Erythroblast (primary cell): ENCODE measurements around the gene DERL3.

Experiments used
- DNase-seq, 2 experiments: peaks; one replicate each; lab custom pipeline; 2025; lab: John Stamatoyannopoulos, UW
- GATA1 ChIP-seq: IDR thresholded peaks from 2 replicates; pipeline ENCODE4 v1.6.1; 2011; ENCODE audit warnings: low read depth, mild to moderate bottlenecking, control low read depth, low read length, moderate library complexity
- POLR2A ChIP-seq: IDR thresholded peaks from 2 replicates; pipeline ENCODE4 v1.6.1; 2011; ENCODE audit warnings: mild to moderate bottlenecking, low read length

Gene DERL3

DNA sequence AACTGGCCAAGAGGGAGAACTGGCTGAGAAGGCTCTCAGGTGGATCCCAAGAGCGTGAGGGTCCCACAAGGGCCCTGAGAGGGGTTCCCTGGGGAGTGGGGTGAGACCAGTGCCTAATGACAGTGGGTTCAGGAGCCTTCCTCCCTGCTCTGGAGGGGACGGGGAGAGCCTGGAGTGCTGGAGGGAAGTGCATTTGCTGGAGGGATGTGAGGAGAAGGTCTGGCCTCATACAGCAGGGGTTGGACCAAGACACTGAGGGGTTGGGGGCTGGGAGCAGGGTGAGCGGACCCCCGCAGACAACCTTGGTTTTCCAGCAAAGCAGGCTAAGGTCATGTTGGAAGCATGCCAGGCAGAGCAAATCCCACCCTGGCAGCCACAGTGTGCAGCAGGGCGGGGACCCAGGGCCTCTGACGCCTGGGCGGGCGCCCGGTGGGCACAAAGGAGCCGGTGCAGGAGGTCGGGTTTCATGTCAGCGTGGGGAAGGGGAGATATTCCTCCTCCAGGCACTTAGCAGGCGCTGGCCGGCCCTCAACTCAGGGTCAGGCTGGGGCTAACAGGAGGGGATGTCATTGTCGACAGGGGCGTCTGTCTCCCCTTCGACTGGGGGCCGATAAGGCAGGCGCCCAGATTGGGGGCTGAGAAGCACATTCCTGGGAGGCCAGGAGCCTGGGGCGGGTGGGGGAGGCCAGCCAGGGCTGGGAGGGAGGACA, 3.1 kb upstream of the DERL3 start:
- DNase-seq, result no peak

DNA sequence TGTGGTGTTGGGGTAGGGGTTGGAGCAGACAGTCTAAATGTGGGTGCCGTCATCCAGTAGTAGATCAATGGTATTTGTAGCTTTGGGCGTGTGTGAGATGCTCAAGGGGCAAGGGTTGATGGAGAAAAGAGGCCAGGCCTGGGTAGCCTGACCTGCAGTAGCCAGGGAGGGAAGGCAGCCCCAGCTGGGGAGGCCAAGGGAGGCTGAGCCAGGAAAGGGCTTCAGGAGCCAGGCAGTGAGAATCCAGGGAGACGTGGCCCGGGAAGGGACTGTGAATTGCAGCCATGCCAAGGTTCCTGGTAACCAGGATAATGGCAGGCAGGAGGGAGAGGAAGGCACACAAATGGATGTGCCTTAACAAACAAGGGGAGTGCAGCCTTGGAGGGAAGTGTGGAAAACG, 2.5 kb upstream of the DERL3 start:
- TF ChIP-seq POLR2A (no peak), GATA1 (no peak)
- DNase-seq, result no peak

More for the DNA sequence above, 3.1 kb upstream of the DERL3 start:
- no peak for TF ChIP-seq GATA1
- no peak for TF ChIP-seq POLR2A

DNA sequence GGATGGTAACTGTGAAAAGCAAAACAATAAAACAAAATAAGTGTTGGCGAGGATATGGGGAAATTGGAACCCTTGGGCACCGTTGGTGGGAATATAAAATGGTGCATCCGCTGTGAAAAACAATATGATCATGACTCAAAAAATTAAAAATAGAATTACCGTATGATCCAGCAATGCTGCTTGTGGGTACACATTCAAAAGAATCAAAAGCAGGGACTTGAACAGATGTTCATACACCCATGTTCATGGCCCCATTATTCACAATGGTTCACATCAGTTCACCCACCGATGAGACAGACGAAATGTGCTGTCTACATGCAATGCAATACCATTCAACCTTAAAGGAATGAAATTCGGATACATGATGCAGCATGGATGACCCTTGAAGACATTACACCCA, 1.2 kb upstream of the DERL3 start:
- no peak for DNase-seq
- TF ChIP-seq GATA1 (no peak), POLR2A (no peak)

DNA sequence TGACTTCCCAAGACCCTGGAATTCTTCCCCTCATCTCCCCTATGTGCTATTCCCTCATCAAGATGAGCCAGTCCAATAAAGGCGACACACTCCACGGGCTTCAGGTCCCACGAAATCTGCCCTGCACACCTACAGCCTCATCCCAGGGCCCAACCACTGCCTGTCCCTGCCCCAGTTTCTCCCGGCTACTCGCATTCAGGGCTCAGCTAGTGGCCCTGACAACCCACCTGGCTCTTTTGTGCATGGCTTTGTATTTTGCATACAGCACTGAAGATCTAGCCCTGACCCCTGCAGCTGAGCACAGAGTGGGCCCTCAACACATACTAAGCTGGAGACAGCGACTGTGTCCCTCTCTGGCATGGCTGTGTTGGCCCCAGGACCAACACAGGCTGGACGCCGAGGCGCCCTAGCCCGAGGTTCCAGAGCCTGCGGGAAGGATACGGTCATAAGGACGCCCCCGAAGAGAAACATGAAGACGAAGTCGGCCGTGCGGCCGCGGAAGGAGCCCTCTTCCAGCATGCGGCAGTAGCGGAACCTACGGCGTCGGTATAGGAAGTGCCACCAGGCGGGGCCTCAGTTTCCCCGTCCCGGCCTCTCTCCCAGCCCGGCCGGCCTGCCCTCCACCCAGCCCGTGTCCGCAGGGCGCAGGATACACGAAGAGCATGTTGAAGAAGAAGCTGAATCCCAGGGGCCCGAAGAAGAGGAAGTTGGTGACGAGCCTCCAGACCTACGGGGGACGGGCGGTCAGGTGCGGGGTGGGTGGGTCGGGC, 710 bp downstream of the DERL3 start:
- TF ChIP-seq POLR2A (no peak), GATA1 (no peak)
- DNase-seq, result peak in 1 of 2 experiments; percentile 41

DNA sequence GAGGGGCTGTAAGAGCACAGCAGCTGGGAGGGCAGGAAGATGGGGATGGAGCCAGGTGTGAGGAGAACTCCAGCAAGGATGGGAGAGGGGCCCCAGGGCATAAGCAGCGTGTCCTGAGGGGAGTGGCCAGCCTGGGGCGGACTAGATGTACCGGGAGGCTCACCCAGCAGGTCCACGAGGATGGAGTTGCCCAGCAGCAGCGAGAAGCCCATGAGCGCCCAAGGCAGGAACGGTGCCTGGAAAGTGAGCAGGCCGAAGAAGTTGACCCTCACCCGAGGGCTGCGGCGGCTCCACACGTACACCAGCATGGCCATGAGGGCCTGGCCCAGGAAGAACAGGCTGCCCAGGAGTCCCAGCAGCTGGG, 1.3 kb downstream of the DERL3 start:
- no peak for TF ChIP-seq GATA1
- TF ChIP-seq POLR2A, result no peak
- no peak for DNase-seq

DNA sequence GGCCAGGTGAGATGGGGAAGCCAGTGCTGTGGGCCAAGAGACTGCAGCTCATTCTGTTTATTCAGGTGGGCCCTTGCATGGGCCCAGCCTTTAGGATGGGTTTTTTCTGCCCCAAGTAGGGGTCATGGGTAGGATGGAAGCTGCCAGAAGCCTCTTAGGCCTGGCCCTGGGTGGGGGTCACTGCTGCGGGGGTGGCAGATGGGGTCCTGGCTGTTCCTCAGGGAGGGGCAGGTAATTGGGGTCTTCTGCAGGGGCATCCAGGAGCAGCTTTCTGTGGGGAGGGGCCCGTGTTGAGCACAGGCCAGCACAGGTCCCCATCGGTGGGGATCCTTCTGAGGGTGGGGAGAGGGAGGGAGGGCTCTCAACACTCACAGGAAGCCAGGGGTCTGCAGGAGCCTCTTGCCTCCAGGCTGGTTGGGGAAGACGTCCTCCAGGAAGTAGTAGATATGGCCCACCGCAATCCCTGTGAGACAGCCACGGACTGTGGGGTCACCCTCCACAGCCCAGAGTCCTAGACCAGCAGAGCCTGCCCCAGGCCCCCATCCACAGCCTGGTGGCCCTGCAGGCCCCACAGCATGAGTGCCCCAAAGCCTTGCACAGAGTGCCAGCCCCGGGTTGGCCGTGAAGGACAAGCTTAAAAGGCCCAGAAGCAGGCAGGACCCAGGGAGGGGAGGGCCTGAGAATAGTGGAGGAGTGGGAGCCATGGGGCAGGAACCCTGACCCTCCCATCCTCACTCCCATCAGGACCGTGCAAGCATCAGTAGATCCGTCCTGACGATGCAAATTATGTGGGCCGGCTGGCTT, 1.9 kb downstream of the DERL3 start:
- TF ChIP-seq POLR2A (no peak), GATA1 (no peak)
- DNase-seq, result no peak

DNA sequence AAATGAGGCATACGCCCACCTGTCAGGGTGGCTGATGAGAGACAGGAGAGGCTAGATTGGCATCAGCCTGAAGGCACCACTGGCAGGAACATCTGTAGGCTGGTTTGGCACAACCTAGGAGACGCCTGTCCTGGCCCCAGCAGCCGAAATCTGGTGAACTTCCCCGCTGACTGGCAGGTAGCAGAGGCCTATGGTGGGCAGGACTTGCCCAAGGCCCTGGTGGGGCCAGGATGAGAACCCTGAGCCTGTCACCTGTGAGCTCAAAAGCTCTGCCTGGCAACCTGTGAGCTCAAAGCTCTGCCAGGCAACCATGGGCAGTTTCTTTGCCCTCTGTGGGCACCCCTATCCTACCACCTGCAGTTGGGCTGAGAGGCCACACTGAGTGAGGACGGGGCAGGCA, 2.5 kb downstream of the DERL3 start:
- TF ChIP-seq POLR2A (no peak), GATA1 (no peak)
- DNase-seq, result no peak

DNA sequence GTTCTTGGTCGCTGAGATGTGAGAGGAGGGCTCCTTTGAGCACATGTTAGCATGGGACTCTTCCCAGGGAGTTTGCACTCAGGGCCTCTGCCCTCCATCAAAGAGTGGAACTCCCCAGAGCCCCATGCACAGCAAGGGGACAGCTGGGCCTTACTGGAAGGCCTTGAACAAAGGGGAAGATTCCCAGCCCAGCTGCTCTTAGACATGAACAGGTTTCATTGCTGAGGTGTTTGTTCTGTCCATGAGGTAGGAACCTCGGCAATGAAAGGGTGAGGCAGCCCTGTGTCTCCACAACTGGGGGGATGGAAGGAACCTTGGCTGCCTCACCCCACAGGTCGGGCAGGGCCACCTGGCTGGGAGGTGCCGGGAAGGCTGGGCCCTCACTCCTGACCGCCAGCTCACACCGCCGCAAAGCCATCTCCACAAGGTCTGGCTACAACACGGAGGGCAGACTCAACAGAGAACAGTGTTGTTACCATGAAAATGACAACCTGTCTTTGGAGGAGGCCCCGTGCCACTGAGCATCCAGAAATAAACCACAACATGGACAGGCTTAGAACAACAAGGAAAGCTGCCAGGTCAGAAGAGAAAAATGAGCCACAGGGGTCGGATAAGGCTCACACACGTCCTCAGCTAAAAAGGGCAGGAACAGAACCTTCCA, 3.2 kb downstream of the DERL3 start:
- DNase-seq, result no peak
- TF ChIP-seq POLR2A (no peak), GATA1 (no peak)

DNA sequence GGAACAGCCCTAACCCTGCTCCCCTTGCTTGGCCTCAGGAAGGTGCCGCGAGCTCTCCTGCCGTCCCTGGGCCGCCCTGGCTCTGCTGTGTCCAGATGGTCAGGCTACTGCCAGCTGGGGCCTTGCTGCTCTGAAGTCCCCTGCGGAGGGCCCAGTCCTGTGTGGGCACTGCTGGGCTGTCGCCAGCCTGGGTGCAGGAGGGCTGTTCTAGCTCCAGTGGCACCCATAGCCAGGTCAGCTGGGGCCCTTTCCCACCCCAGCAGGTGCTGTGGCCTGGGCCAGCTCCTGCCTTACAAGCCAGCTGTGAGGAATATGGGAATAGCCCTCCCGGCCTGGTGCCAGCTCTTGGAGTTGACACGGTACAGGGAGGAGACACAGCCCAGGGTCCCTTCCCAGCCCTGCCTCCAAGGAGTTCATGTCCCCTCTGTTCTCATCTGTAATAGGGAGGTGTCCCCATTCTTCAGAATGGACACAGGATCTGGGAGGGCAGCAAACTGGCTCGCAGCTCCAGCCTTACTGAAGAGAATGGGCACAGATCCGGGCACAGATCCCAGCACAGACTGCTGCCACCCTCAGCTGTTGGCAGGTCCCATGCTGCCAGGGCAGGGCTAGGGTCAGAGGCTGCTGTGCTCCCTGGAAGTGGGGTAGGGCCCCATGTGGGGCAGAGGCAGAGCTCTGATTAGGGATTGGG, 3.9 kb downstream of the DERL3 start:
- TF ChIP-seq POLR2A (no peak), GATA1 (no peak)
- no peak for DNase-seq

DNA sequence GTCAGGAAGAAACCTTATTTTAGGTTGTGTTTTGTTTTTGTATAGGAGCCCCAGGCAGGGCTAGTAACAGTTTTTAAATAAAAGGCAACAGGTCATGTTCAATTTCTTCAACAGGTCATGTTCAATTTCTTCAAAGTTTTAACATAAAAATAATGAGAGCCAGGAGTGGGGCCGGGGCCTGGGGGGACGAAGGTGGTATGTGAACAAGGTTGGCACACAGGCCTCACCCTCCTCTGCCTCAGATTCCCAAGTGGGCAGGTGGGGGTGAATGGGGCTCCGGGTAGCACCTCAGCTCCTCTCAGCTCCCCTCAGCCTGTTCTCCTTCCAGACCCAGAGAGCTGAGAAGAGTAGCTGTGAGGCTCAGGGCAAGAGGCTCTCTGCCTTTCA, 4.4 kb downstream of the DERL3 start:
- DNase-seq, result no peak
- TF ChIP-seq POLR2A (no peak), GATA1 (no peak)

DNA sequence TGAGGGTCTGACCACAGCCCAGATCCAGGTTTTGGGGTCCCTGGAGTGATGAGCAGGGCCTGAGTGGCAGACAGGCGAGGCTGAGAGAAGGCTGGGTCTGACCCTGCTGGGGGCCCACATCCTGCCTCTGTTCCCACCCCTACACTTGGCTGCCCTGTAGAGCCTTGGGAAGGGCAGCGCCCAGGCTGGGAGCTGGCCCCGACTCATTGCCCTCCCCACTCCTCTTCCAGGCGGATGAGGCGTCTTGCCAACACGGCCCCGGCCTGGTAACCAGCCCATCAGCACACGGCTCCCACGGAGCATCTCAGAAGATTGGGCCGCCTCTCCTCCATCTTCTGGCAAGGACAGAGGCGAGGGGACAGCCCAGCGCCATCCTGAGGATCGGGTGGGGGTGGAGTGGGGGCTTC, 4.9 kb downstream of the DERL3 start:
- no peak for DNase-seq
- TF ChIP-seq POLR2A, result no peak
- no peak for TF ChIP-seq GATA1

DNA sequence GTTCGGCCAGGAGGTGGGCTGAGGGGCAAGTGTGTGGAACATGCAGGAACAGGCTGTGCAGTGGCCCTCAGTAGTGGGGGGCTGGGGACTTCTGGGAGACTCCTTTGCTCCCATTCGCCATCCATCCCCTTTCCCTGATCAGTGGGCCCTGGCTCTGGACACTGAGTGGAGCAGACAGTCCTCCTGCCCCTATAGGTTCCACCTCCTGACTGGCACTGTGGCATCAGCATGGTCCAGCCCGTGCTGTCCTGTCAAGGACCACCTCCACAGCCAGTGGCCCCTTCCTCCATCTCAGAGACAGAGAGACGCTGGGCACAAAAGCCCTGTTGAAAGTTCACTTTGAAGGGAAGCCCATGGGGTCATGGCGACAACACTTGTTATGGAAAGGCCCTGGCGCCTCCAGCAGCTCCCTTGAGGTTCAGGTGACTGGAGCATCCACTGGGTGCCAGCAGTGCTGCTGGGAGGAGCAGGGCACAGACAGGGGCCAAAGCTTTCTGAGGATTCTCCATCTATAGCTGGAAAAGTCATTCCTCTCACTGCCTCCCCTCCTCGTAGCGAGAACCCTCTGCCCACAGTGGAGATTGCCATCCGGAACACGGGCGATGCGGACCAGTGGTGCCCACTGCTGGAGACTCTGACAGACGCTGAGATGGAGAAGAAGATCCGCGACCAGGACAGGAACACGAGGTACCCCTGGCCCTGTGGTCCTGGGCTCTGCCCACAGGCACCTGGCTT, 5.6 kb downstream of the DERL3 start:
- no peak for TF ChIP-seq POLR2A
- TF ChIP-seq GATA1, result no peak
- no peak for DNase-seq
